D341Med (cell line): ENCODE data around the gene IL25.
"Not testable (repeated sequence)": the region's sequence is repeated elsewhere in the genome, so short reads cannot be mapped to it uniquely, and the experiment has no call there.

ENCODE experiments used
- DNase-seq: peaks from one replicate; pipeline ENCODE4 v3.0.0; 2012; ENCODE audit warnings: low spot score

IL25 gene

DNA sequence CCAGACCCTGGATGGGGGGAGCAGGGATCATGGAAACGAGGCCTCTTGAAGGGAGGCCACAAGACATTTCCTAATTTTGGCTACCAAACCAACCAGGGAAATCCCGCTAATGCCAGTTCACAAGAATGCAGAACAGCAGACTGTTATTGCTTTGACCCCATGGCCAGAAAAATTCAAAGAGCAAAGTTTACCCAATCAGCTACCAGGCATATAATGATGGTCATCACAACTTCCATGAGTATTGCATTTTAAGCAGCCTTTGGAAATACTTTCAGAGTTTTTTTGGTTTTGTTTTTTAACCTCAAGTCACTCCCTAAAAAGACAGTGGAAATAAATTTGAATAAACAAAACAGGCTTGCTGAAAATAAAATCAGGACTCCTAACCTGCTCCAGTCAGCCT, at the start of gene IL25:
Gene IL25, plus strand, starts transcription at position 301 of the 400 bp plus-strand sequence.
- no peak for DNase-seq

DNA sequence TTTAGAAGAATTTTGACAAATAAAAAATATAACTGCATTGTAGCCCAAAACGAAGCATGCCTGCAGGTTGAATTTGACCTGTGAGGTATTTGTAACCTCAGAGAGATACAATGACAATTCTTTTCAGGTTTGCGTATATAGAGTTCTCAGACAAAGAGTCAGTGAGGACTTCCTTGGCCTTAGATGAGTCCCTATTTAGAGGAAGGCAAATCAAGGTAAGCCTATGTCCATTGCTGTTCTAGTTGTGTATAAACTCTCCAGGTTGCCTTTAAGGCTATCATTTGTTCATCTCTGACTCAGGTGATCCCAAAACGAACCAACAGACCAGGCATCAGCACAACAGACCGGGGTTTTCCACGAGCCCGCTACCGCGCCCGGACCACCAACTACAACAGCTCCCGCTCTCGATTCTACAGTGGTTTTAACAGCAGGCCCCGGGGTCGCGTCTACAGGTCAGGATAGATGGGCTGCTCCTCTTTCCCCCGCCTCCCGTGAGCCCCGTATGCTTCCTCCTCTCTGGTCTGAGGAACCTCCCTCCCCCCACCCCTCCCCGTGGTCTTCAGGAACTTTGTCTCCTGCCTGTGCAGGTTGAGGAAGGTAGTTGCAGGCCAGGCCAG, 48.7 kb upstream of the IL25 start:
- no peak for DNase-seq

DNA sequence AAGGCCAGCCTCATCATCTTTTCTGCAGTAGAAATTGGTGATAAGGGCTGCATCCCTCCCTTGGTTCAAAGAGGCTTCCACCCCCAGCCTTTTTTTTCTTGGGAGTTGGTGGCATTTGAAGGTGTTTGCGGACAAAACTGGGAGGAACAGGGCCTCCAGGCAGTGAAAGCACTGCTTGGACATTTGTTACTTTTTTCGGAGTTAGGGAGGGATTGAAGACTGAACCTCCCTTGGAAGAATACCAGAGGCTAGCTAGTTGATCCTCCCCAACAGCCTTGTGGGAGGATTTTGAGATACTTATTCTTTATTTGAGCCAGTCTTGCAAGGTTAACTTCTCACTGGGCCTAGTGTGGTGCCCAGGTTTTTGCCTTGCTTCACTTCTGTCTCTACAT, 48.2 kb upstream of the IL25 start:
- no peak for DNase-seq

DNA sequence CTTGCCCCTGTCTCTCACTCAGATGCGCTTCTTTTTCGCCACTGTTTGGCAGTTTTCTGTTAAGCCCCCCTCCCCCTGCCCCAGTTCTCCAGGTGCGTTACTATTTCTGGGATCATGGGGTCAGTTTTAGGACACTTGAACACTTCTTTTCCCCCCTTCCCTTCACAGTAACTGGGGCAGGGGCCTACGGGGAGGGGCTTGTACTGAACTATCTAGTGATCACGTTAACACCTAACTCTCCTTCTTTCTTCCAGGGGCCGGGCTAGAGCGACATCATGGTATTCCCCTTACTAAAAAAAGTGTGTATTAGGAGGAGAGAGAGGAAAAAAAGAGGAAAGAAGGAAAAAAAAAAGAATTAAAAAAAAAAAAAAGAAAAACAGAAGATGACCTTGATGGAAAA, 47.6 kb upstream of the IL25 start:
- DNase-seq, result no peak

DNA sequence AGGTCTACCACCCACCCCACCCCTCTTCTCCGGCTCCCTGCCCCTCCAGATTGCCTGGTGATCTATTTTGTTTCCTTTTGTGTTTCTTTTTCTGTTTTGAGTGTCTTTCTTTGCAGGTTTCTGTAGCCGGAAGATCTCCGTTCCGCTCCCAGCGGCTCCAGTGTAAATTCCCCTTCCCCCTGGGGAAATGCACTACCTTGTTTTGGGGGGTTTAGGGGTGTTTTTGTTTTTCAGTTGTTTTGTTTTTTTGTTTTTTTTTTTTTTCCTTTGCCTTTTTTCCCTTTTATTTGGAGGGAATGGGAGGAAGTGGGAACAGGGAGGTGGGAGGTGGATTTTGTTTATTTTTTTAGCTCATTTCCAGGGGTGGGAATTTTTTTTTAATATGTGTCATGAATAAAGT, 46.9 kb upstream of the IL25 start:
- DNase-seq, result not testable (repeated sequence)

DNA sequence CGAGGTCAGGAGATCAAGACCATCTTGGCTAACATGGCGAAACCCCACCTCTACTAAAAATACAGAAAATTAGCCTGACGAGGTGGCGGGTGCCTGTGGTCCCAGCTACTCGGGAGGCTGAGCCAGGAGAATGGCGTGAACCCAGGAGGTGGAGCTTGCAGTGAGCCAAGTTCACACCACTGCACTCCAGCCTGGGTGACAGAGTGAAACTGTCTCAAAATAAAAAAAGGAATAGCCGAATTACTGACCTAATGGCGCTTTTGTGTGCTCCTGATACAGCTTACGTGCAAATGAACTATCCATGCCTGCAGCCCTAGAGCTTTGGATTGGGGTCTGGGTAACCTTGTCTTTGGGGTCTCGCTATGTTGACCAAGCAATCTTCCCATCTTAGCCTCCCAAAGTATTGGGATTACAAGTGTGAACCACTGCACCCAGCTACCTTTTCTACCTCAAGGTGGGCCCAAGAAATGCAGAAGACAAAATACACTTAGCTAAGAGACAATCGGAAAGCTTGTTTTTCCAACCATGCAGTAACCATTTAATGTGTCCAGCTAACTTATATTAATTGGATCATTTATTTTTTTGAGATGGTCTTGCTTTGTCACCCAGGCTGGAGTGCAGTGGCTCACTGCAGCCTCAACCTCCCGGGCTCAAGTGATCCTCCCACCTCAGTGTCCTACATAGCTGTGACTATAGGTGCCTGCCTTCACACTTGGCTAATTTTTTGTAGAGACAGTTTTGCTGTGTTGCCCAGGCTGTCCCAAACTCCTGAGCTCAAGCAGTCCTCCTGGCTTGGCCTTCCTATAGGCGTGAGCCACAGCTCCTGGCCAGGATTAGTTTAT, 45.9 kb upstream of the IL25 start:
- no peak for DNase-seq

DNA sequence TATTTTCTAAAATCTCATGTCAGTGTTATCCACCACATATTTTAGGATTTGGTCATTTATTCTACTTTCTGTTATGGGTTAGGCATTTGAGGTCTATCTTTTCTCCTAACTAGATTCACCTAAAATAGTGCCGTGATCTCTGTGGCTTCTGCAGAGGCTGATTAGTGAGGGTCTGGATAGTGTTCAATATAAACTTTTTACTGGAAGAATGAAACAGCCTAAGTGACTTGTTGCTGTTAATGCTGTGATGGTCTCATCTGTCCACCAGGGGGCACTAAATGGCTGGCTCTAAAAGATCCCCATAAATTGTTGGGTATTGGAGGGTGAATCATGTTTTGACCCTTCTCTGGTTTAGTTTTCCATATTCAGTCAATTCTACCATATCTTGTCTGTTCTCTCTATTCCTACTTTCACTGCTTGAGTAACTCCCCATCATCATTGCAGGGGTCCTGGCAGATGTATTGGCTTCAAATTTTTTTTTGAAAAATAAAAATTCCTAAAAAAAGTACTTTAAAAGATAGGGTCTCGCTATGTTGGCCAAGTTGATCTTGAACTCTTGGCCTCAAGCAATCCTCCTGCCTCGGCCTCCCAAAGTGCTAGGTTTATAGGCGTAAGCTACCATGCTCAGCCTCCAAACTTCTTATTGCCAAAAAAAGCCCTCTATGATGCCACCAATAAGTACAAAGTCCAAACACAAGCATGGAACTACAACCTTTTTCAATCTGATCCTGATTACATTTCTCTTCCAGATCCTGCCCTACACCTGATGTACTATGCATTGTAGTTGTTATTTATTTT, 44.5 kb upstream of the IL25 start:
- DNase-seq, result peak; percentile 72

DNA sequence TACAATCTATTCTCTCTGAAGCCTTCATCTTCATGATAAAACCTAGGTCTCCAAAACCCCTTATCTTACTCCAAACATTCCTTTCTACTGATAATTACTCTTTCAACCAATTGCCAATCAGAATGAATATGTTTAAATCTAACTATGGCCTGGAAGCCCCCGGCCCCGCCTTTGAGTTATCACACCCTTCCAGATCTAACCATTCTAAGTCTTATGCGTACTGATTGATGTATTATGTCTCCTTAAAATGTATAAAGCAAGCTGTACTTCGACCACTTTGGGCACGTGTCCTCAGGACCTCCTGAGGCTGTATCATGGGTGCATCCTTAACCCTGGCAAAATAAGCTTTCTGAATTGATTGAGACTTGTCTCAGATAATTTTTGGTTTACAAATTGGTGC, 37.0 kb upstream of the IL25 start:
- no peak for DNase-seq

DNA sequence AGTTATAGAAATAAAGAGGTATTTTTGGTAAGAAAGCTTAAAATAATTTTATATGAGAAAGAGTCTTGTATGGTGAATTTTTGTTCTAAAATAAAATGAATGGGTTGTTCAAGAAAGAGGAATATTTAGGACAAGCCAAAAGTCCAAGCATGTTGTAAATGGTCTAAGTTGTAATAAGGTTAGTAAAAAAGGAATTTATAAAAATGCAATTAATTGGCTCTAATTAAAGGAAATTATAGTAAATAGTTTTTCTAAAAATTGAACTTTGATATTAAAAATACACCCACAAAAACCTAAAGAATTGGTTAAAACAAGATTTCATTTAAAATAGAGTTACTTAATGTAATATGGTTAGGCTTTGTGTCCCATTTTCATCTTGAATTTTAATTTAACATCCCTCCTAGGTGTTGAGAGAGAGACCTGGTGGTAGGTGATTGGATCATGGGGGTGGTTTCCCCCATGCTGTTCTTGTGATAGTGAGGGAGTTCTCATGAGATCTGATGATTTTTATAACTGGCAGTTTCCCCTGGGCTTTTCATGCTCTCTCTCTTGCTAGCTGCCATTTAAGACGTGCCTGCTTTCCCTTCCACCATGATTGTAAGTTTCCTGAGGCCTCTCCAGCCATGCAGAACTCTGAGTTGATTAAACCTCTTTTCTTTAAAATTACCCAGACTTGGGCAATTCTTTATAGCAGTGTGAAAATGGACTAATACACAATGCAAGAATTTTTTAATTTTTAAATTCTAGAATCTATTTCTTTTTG, 32.9 kb upstream of the IL25 start:
- DNase-seq, result no peak

DNA sequence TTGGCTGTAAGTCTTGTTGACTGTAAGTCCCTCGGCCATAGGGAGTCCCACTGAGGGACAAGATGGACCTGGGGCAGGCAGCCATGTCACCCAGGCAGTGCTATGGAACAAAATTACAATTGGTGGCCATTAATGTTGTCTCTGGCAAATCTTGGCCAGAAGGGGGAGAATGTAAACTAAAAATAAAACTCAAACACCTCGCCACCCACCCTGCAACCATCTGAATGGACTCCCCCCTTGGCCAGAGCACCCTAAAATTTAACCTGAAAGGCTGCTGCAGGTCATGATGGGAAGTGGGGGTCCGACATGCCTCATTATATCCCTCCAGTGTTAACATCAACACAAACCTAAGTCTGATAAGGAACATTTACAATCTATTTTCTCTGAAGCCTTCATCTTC, 28.1 kb upstream of the IL25 start:
- no peak for DNase-seq

DNA sequence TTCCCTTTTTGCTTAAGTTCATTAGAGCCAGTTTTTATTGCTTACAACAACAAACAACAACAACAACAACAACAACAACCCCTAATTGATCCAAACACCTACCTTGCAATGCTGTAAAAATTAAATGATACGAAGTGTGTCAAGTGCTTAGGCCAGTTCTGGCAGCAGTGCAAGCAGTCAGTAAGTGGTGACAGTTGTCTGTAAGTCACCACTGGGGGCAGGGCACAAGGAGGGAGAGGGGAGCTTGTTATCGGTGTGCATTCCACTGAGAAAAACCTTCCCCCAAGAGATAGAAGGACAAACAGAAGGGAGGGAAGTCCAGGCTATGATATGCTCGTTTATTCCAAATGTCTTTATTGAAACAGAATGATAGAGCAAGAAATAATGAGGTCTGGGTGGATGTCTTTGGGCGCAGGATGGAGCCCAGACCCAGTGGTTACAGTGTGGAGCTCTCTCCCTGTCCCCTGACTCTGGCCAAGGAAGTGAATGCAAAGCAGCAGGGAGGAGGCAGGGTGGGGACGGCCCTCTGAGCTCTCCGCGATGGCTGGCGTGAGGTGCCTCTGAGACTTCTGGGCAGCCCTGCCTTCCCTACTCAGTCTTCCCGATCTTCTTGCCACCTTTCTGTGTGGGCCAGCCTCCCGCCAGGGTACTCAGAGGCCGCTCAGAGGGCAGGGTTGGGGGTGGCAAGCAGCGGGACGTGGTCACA, 26.5 kb upstream of the IL25 start:
- no peak for DNase-seq

DNA sequence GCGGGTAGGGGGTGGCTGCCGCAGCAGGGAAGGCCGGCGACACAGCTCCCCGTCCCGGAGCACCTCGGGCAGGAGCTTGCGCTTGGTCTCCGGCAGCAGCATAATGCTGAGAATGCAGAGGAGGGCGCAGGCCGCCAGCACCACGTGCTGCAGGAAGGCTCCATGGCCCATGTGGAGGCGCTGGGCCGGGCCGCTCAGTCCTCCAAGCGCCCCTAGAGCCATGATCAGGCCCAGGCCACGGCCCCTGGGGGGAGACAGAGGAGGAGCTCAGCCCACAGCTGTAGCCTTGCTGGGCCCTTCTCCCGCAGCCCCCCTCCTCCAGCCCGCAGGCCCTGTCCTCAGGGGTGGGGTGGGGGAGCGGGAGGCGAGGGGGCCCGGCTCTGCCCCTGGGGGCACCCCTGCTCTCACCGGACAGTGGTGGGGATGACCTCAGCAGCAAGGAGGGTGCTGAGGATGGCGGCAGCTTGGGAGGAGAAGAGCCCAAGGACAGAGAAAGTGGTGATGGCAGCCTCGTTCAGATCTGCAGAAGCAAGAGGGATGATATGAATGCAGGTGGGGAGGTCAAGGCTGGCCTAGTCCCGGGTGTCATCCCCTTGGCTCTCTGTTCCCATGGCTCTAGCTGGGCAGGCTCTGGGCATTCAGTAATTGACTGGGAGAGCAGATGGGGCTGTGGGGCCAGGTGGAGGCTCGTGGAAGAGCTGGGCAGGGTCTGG, 25.8 kb upstream of the IL25 start:
- DNase-seq, result no peak

DNA sequence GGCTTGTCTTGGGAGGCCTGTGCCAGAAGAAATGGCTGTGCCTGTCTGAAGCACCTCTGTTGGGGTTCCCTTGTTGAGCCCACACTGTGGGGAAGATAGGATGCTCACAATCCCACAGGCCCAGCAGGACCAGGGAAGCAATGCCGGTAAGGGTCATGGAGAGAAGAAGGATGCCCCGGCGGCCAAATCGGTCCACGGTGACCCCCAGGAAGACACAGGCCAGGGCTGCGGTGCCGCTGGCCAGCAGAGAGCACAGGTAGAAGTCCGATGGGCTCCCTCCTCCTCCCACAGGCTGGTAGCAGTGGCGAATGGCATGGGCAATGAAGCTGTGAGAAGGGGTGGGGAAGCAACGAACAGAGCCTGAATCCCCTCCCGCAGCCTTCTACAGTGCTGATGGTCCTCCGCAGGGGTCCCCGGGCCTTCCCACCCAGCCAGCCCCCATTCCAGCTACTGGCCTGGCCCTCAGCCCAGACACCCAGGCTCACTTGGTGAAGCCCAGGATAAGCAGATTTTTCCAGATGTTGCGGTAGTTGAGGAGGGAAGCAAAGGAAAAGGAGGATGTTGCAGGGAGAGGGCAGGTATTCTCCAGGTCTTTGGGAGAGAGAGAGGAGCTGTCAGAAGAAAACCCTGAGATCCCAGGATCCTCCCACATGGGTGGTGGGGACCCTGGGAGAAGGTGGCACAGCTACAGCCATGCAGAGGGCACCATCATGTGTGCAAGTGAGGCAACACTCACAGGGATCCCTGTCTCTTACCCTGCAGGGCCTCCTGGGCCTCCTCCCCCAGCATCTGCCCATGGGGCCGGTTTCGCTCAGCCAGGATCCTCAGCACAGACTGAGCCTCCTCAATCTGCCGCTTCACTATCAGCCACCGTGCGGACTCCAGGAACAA, 25.0 kb upstream of the IL25 start:
- no peak for DNase-seq

DNA sequence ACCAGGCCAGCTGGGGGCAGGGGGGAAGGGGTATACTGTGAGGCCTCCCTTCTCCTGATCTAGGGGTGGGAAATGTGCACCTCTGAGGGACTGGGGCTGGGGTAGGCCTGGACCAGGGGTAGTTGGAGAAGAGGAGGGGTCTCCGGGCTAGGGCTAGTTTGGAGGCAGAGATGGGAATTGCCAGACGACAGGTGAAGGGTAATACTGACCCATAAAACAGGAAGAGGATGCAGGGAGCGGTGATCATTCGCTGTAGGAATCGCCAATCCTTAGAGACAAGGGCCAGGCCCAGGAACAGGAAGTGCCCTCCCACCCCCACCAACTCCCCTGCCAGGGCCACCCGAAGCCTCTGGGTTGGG, 24.3 kb upstream of the IL25 start:
- no peak for DNase-seq

DNA sequence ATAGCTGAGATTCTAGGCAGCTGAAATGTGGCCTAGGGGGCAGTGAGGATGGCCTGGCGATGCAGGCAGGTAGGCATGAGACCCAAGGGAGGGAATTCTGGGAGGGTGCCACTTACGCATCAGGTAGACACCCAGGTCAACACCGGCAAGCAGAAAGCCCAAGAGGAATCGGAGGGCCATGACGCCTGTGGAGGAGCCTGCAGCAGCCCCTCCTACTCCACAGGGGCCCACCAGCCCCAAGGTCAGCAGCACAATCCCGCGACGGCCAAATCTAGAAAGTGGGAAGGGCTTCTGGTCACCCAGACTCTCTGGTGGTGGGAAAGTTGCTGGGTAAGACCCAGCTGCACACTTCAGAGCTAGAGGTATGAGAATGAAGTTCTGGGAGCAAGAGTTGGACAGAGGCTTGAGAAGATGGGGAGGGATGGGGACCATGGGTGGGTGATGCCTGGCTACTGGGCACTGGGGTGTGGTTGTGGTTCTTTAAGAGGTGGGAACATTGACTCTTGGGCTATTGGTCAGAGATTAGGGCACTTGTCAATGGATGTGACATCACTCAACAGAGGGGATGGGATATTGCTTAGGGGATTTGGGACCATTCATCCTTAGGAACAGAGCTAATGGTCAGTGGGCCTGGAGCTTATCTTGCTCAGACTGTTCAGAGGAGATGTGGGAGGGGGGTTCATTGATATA, 23.3 kb upstream of the IL25 start:
- DNase-seq, result no peak

DNA sequence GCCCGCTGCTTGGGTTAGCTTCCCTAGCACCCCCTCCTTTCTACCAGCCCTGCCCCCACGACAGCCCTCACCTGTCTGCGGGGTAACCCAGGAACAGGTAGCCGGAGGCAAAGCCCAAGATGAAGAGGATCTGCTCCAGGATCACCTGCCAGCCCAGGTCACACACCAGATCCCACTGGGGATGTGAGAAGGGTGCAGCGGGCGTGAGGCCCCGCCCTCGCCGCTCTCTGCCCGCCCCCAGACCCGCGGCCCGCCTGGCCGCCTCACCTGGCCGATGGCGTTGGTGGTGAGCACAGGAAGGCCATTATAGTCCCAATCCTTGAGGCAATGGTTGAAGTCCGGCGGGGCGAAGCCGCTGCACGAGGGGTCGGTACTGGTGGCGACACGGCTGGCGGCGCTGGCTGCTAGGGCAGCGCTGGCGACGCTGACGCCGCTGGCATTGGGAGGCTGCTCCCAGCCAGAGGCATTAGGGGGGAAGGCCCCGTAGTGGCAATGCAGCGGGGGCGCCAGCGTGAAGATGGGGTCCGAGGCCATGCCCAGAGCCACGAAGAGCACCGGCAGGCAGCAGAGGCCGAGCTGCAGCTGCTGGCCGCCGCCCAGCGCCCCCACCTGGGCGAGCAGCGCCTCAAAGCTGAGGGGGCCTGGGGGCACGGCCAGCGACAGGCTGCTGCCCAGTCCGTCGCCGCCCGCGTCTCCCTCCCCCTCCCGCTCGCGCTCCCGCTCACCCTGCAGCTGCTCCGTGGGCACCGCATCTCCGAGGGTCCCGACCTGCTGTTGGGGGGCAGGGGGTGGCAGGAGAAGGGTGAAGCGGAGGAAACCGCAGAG, 20.7 kb upstream of the IL25 start:
- peak; percentile 65 for DNase-seq

DNA sequence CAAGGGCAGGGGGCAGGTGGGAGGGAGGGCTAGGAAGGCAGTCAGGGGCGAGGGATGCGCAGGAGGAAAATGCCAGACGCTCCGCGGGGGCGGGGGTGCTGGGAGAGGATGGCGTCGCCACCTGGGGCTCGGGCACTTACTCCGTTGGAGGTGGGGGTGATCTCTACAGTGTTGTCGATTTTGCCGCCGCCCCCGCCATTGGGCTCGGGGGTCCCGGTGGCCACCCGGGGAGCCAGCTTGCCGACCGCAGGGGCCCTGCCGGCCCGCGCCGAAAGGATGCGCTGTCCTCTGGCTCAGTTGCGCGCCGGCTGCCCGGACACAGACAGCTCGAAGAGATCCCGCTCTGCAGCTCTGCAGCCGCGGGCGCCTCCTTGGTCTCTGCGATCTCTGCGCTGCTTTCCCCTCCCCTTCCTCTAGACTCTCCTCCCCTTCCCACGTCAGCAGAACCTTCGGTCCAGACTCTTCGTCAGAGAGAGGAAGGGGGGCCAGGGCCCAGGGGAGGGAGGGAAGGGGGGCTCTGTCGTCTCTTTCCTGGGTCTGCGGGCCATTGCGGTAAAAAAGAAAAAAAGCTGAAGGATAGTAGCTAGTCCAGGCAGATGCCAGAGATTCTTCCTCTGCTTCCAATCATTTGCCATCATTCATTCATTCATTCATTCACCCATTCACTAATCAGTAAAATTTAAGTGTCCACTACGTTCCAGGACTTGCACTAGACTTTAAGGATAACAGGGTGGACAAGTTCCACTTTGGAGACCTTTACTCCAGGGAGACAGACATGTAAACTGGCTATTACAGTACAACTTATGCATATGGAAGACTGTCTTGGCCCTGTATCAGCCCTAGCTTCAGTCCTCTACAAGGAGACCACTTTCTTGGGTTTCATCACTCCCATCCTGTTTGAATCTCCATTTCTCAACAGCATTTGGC, 19.8 kb upstream of the IL25 start, which contains the start of gene SLC22A17:
Gene SLC22A17, minus strand, starts transcription at position 382 of the 927 bp plus-strand sequence.
- DNase-seq, result peak; percentile 82
